Activated CD4-positive, alpha-beta memory T cell treated with anti-CD3 and anti-CD28 coated beads for 36 hours (primary cell): ENCODE data around the gene ADIRF. TPM values are rescaled to one million over a fixed set of nuclear protein-coding genes. Genes with fewer than 3 reads are reported as not detected.

Experiments
- CTCF ChIA-PET: fragments of 350-600 bp; sonication (Branson Sonifier 250); formaldehyde crosslinking; loops from one replicate; lab custom pipeline; 2021; ENCODE audit warnings: antibody characterized with exemption, inconsistent platforms; lab: Charles Lee
- POLR2A ChIA-PET: fragments of 350-600 bp; sonication (Branson Sonifier 250); formaldehyde crosslinking; loops from one replicate; lab custom pipeline; 2021; ENCODE audit warnings: antibody characterized with exemption; lab: Charles Lee
- DNase-seq: peaks from one replicate; pipeline ENCODE4 v3.0.0-alpha.2; 2020
- H3K27ac Mint-ChIP-seq: one replicate; pipeline ENCODE4 v1.8.0; 2021; ENCODE audit warnings: mixed read lengths
- H3K27me3 Mint-ChIP-seq: one replicate; pipeline ENCODE4 v1.8.0; 2021; ENCODE audit warnings: mixed read lengths
- H3K36me3 Mint-ChIP-seq: one replicate; pipeline ENCODE4 v1.8.0; 2021; ENCODE audit warnings: mixed read lengths
- H3K4me1 Mint-ChIP-seq: one replicate; pipeline ENCODE4 v1.8.0; 2021; ENCODE audit warnings: low read depth, mixed read lengths
- H3K4me3 Mint-ChIP-seq: one replicate; pipeline ENCODE4 v1.8.0; 2021; ENCODE audit warnings: mild to moderate bottlenecking, mixed read lengths
- H3K9me3 Mint-ChIP-seq: one replicate; pipeline ENCODE4 v1.8.0; 2021; ENCODE audit warnings: mixed read lengths
- intact Hi-C: fragments of 100-400 bp; cut with micrococcal nuclease; formaldehyde crosslinking; loops from one replicate; pipeline ENCODE4 v1.15.1; 2023
- total RNA-seq, 2 experiments: library from RNA; stranded (reverse); gene quantifications; one replicate each; pipeline ENCODE4 v1.2.3, GENCODE V29; 2021

ADIRF gene
- total RNA-seq, 2 experiments from 2014 or later = not detected

- H3K36me3 Mint-ChIP-seq = no peaks in the 10 kb centered on the region
- POLR2A ChIA-PET = no interaction called here
- CTCF ChIA-PET = interaction anchor here (1.3 kb wide), 1 partner anchor 26 kb away, joined by 3 read pairs; no protein-coding TSS in a partner anchor
Observed at GRCh38 chr10:86964061-86964846, 4.0 kb upstream of the ADIRF start.

GRCh38 chr10:86964847-86965190 lies 3.5 kb upstream of the ADIRF start:
- peak; percentile 8 for DNase-seq
- no peak overlapping the region for H3K4me3 Mint-ChIP-seq
- intact Hi-C loops = loop anchor here (10.0 kb wide), 1 partner anchor 280 kb away; no protein-coding TSS in a partner anchor
- H3K27ac Mint-ChIP-seq = no peak overlapping the region
- ChIA-PET CTCF (interaction anchor here (5.7 kb wide), 1 partner anchor 26 kb away, joined by 47 read pairs; no protein-coding TSS in a partner anchor), POLR2A (no interaction called here)
- no peaks in the 10 kb centered on the region for H3K36me3 Mint-ChIP-seq
- no peaks in the 10 kb centered on the region for H3K9me3 Mint-ChIP-seq
- peaks cover 19% of the 10 kb centered on the region for H3K4me1 Mint-ChIP-seq
- no peaks in the 10 kb centered on the region for H3K27me3 Mint-ChIP-seq

More at GRCh38 chr10:86964061-86964846, 4.0 kb upstream of the ADIRF start:
- Mint-ChIP-seq H3K4me1 (peaks cover 19% of the 10 kb centered on the region), H3K27me3 (no peaks in the 10 kb centered on the region), H3K9me3 (no peaks in the 10 kb centered on the region), H3K27ac (no peak overlapping the region), H3K4me3 (no peak overlapping the region)
- intact Hi-C loops = loop anchor here (10.0 kb wide), 1 partner anchor 279 kb away; no protein-coding TSS in a partner anchor
- peak; percentile 6 for DNase-seq

- Mint-ChIP-seq H3K4me3 (peak overlapping the region; percentile 38), H3K27ac (peak overlapping the region; percentile 69)
Observed at GRCh38 chr10:86965986-86966654, 2.2 kb upstream of the ADIRF start.

GRCh38 chr10:86967481-86967941 lies 771 bp upstream of the ADIRF start:
- H3K27me3 Mint-ChIP-seq = peaks cover 2% of the 10 kb centered on the region
- no peaks in the 10 kb centered on the region for H3K36me3 Mint-ChIP-seq
- intact Hi-C loops = loop anchor here (10.0 kb wide), 1 partner anchor 283 kb away; no protein-coding TSS in a partner anchor
- CTCF ChIA-PET = interaction anchor here (1.4 to 5.7 kb wide), 5 partner anchors 9 to 29 kb away, joined by 4 to 47 read pairs (median 6); partner anchors contain the start of gene SNCG
- H3K4me3 Mint-ChIP-seq = no peak overlapping the region
- POLR2A ChIA-PET = no interaction called here
- no peaks in the 10 kb centered on the region for H3K9me3 Mint-ChIP-seq
- no peak overlapping the region for H3K27ac Mint-ChIP-seq
- no peak for DNase-seq
- H3K4me1 Mint-ChIP-seq = peaks cover 31% of the 10 kb centered on the region

More at GRCh38 chr10:86965986-86966654, 2.2 kb upstream of the ADIRF start:
- ChIA-PET CTCF (interaction anchor here (0.6 to 5.7 kb wide), 15 partner anchors 8 to 341 kb away, joined by 3 to 47 read pairs (median 4); partner anchors contain the start of genes MMRN2 and SNCG), POLR2A (interaction anchor here (0.8 kb wide), 1 partner anchor 254 kb away, joined by 3 read pairs; no protein-coding TSS in a partner anchor)
- Mint-ChIP-seq H3K4me1 (peaks cover 26% of the 10 kb centered on the region), H3K9me3 (no peaks in the 10 kb centered on the region), H3K27me3 (peaks cover 2% of the 10 kb centered on the region), H3K36me3 (no peaks in the 10 kb centered on the region)
- intact Hi-C loops = loop anchor here (1.0 to 10.0 kb wide), 3 partner anchors 27 to 281 kb away; partner anchors contain the start of gene SHLD2
- peak; percentile 49 for DNase-seq

DNA sequence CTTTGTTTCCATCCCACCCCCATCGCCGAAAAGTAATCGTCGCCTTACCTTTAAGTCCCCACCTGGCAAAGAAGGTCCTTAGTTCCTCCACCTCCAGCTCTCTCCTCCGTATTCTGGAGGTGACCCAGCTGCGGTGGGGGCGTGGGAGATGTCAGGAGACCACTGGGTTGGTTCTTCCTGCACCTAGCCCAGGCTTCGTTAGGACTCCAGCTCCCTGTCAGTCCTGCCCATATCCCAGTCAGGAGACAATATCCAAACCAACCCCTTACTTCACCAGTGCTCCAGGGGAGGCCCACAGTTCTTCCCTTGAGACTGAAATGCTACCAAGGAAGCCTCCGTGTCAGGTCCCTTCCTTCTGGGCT lies 693 bp downstream of the ADIRF start:
- no peaks in the 10 kb centered on the region for H3K9me3 Mint-ChIP-seq
- DNase-seq = no peak
- no peak overlapping the region for H3K27ac Mint-ChIP-seq
- peaks cover 31% of the 10 kb centered on the region for H3K4me1 Mint-ChIP-seq
- no peak overlapping the region for H3K4me3 Mint-ChIP-seq
- no peaks in the 10 kb centered on the region for H3K36me3 Mint-ChIP-seq
- ChIA-PET POLR2A (no interaction called here), CTCF (interaction anchor here (2.6 to 5.7 kb wide), 2 partner anchors 8 to 30 kb away, joined by 16 to 47 read pairs; no protein-coding TSS in a partner anchor)
- intact Hi-C loops = loop anchor here (10.0 kb wide), 1 partner anchor 284 kb away; no protein-coding TSS in a partner anchor
- H3K27me3 Mint-ChIP-seq = peaks cover 2% of the 10 kb centered on the region

- Mint-ChIP-seq H3K27me3 (peaks cover 2% of the 10 kb centered on the region), H3K4me3 (no peak overlapping the region), H3K27ac (no peak overlapping the region), H3K4me1 (peaks cover 31% of the 10 kb centered on the region), H3K9me3 (no peaks in the 10 kb centered on the region), H3K36me3 (no peaks in the 10 kb centered on the region)
- no peak for DNase-seq
- POLR2A ChIA-PET = interaction anchor here (0.9 kb wide), 1 partner anchor 126 kb away, joined by 3 read pairs; the partner anchor contains the start of gene SHLD2
- intact Hi-C loops = loop anchor here (10.0 kb wide), 1 partner anchor 285 kb away; no protein-coding TSS in a partner anchor
- CTCF ChIA-PET = interaction anchor here (2.6 to 5.7 kb wide), 2 partner anchors 9 to 31 kb away, joined by 16 to 47 read pairs; no protein-coding TSS in a partner anchor
Observed at GRCh38 chr10:86969421-86970041, 1.2 kb downstream of the ADIRF start.

DNA sequence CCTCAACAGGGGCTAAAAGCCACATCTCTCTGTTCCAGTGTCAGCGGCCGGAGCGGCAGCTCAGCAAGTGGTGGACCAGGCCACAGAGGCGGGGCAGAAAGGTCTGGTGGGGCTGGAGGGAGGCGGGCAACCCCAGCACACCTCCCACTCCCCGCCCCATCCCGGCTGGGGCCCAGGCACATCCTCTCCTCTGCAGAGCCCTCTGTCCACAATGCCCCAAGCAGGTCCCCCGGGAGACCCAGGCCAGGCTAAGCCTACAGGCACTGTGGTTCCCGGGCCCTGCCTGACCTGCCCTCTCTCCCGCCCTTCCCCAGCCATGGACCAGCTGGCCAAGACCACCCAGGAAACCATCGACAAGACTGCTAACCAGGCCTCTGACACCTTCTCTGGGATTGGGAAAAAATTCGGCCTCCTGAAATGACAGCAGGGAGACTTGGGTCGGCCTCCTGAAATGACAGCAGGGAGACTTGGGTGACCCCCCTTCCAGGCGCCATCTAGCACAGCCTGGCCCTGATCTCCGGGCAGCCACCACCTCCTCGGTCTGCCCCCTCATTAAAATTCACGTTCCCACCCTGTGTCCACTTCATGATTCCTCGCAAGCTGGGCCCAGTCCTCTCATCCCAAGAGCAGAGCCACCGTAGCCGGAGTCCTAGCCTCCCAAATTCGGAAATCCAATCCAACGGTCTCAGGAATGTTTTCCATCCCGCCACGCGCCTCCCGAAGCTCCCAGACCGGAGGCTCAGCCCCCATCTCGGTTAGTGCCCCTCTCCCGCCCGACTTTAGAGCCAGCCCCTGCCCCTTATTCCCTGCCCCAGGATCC lies 2.1 kb downstream of the ADIRF start:
- Mint-ChIP-seq H3K36me3 (no peaks in the 10 kb centered on the region), H3K4me1 (peaks cover 31% of the 10 kb centered on the region), H3K4me3 (peak overlapping the region; percentile 58), H3K9me3 (no peaks in the 10 kb centered on the region), H3K27me3 (peaks cover 2% of the 10 kb centered on the region), H3K27ac (peak overlapping the region; percentile 23)
- POLR2A ChIA-PET = interaction anchor here (0.9 kb wide), 1 partner anchor 125 kb away, joined by 3 read pairs; the partner anchor contains the start of gene SHLD2
- DNase-seq = no peak
- CTCF ChIA-PET = interaction anchor here (0.9 to 5.7 kb wide), 3 partner anchors 10 to 32 kb away, joined by 3 to 47 read pairs (median 16); no protein-coding TSS in a partner anchor
- intact Hi-C loops = no loop called here

- Mint-ChIP-seq H3K9me3 (no peaks in the 10 kb centered on the region), H3K4me1 (peaks cover 27% of the 10 kb centered on the region), H3K27me3 (peaks cover 2% of the 10 kb centered on the region), H3K27ac (peak overlapping the region; percentile 0), H3K36me3 (no peaks in the 10 kb centered on the region), H3K4me3 (peak overlapping the region; percentile 58)
- intact Hi-C loops = loop anchor here (1.0 kb wide), 1 partner anchor 123 kb away; the partner anchor contains the start of gene GLUD1
- ChIA-PET POLR2A (no interaction called here), CTCF (interaction anchor here (0.9 to 2.6 kb wide), 2 partner anchors 10 to 31 kb away, joined by 3 to 16 read pairs; no protein-coding TSS in a partner anchor)
- no peak for DNase-seq
Observed at GRCh38 chr10:86970982-86971231, 2.6 kb downstream of the ADIRF start.

DNA sequence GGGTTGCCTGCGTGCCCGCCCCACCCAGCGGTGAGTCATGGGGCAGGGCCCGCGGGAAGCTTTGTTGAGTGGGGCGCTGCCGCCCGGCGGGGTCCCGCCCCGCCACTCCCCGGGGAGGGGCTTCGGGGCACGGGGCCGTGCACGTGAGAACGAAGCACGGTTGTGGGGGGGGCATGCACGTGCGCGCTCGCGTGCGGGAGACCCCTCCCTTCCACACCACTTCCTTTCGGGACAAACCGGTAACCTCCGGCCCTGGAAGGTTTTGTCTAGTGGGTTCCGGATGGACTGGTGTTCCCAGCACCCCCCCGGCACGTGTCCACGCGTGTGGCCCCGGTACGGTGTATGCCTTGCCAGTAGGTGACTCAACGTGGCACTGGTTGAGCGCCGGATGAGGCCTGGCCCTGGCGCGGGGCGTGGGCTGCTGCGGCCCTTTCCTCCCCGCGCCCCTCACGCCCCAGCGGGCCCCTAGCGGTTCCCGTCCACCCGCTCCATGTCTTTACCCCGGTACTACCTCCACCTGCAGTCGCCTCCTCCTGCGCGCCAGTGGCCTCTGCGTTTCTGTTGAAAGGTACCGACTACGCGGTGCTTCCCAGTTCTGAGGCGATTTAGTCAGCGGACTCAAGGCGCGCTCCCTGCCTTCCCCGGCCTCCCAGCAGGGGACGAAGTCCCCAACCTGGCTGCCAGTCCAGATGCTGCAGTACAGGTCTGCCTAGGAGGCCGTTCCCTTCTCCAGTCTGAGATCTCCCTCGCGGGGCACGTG lies 3.1 kb downstream of the ADIRF start:
- H3K27me3 Mint-ChIP-seq = peaks cover 2% of the 10 kb centered on the region
- intact Hi-C loops = loop anchor here (1.0 kb wide), 1 partner anchor 123 kb away; the partner anchor contains the start of gene GLUD1
- ChIA-PET POLR2A (no interaction called here), CTCF (interaction anchor here (0.9 to 2.6 kb wide), 2 partner anchors 11 to 32 kb away, joined by 3 to 16 read pairs; no protein-coding TSS in a partner anchor)
- peak; percentile 89 for DNase-seq
- no peaks in the 10 kb centered on the region for H3K36me3 Mint-ChIP-seq
- no peaks in the 10 kb centered on the region for H3K9me3 Mint-ChIP-seq
- H3K4me3 Mint-ChIP-seq = peak overlapping the region; percentile 71
- peaks cover 22% of the 10 kb centered on the region for H3K4me1 Mint-ChIP-seq
- peak overlapping the region; percentile 58 for H3K27ac Mint-ChIP-seq
